Erythroblast (primary cell): ENCODE results near the gene MEAF6.

Experiments
- GATA1 ChIP-seq: IDR thresholded peaks from 2 replicates; pipeline ENCODE4 v1.6.1; 2011; ENCODE audit warnings: low read depth, mild to moderate bottlenecking, control low read depth, low read length, moderate library complexity
- POLR2A ChIP-seq: IDR thresholded peaks from 2 replicates; pipeline ENCODE4 v1.6.1; 2011; ENCODE audit warnings: mild to moderate bottlenecking, low read length

DNA sequence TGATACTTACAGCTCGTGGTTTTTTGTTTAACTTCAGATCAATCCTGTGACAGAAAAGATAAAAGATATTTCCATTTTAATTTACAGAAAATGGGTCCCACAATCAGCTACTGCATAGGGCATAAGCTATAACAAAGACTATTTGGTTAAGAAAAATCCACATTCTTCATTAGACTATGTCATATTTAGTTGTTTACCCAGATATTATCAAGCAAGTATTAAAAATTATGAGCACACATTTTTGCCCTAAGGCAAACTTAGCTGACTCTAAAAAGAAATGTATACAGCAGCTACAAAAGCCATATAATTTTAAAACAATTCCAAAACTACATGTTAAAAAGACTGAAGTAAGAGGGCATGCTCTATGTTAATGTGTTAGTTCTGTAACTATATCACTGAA lies 18.7 kb downstream of the MEAF6 start:
- no peak for TF ChIP-seq POLR2A
- no peak for TF ChIP-seq GATA1
